NB4 (cell line): ENCODE data around the gene DDC.

Experiments
- DNase-seq: peaks from one replicate; pipeline ENCODE4 v3.0.0; 2010; ENCODE audit warnings: low read depth
- H3K4me3 ChIP-seq: one replicate; pipeline ENCODE4 v1.5.1; 2011; ENCODE audit warnings: mild to moderate bottlenecking, low read depth, low read length, moderate library complexity
- CTCF ChIP-seq: IDR thresholded peaks from one replicate; pipeline ENCODE4 v1.5.1; 2012; ENCODE audit warnings: low read depth, low read length
- MAX ChIP-seq: IDR thresholded peaks from 2 replicates; pipeline ENCODE4 v1.6.1; 2011; ENCODE audit warnings: low read depth, low read length
- MYC ChIP-seq: IDR thresholded peaks from 2 replicates; pipeline ENCODE4 v1.6.1; 2011; ENCODE audit warnings: low read depth, low read length
- POLR2A ChIP-seq: IDR thresholded peaks from 2 replicates; pipeline ENCODE4 v1.6.1; 2011; ENCODE audit warnings: mild to moderate bottlenecking; ENCODE audit not compliant: insufficient read length; ENCODE audit errors: extremely low read depth

Gene DDC

GRCh38 chr7:50491209-50491608 is 74.0 kb downstream of the DDC start:
- H3K4me3 ChIP-seq = no peak overlapping the region
- DNase-seq = no peak
- TF ChIP-seq CTCF = no peak

GRCh38 chr7:50488379-50488778 is 76.8 kb downstream of the DDC start:
- TF ChIP-seq MYC (no peak), POLR2A (no peak), MAX (no peak), CTCF (no peak)
- H3K4me3 ChIP-seq = no peak overlapping the region
- no peak for DNase-seq

- no peak for DNase-seq
- no peak overlapping the region for H3K4me3 ChIP-seq
- TF ChIP-seq POLR2A = no peak
- no peak for TF ChIP-seq MYC
- TF ChIP-seq MAX = no peak
- TF ChIP-seq CTCF = no peak
Measured at GRCh38 chr7:50486512-50486911, 78.7 kb downstream of the DDC start.

GRCh38 chr7:50481867-50482266 is 83.3 kb downstream of the DDC start:
- DNase-seq = no peak
- TF ChIP-seq CTCF (peak; percentile 23), MAX (no peak), MYC (no peak), POLR2A (no peak)
- H3K4me3 ChIP-seq = no peak overlapping the region

GRCh38 chr7:50480797-50481196 is 84.4 kb downstream of the DDC start:
- DNase-seq = no peak
- TF ChIP-seq MAX (no peak), CTCF (no peak), MYC (no peak), POLR2A (no peak)

GRCh38 chr7:50479743-50480517 is 85.3 kb downstream of the DDC start:
- DNase-seq = no peak
- no peak overlapping the region for H3K4me3 ChIP-seq
- TF ChIP-seq POLR2A = no peak
- no peak for TF ChIP-seq MYC
- no peak for TF ChIP-seq MAX
- no peak for TF ChIP-seq CTCF

More at GRCh38 chr7:50480797-50481196, 84.4 kb downstream of the DDC start:
- no peak overlapping the region for H3K4me3 ChIP-seq
